NB4 (cell line): ENCODE data around the gene GPSM3.

Source experiments
- CTCF ChIP-seq: IDR thresholded peaks from one replicate; pipeline ENCODE4 v1.5.1; 2012; ENCODE audit warnings: low read depth, low read length
- MAX ChIP-seq: IDR thresholded peaks from 2 replicates; pipeline ENCODE4 v1.6.1; 2011; ENCODE audit warnings: low read depth, low read length
- POLR2A ChIP-seq: IDR thresholded peaks from 2 replicates; pipeline ENCODE4 v1.6.1; 2011; ENCODE audit warnings: mild to moderate bottlenecking; ENCODE audit not compliant: insufficient read length; ENCODE audit errors: extremely low read depth

- TF ChIP-seq POLR2A (no peak), CTCF (no peak), MAX (no peak)
These were observed 21.7 kb upstream of the GPSM3 start for GRCh38 chr6:32214126-32214525.
